HCT116 (cell line): ENCODE data around the gene EFR3B. TPM values are rescaled to one million over a fixed set of nuclear protein-coding genes. Genes with fewer than 3 reads are reported as not detected.

Experiments
- ATAC-seq: fragments of 200-7000 bp; cut with Tn5 transposase; 2 replicates; pipeline ENCODE4 v1.9.1; 2020; ENCODE audit warnings: mild to moderate bottlenecking, moderate library complexity
- BruUV-seq: library from RNA; stranded (reverse); fragments of 400-500 nt; replicated peaks from 2 replicates; lab custom pipeline; 2021; lab: Mats Ljungman, UMichigan
- CTCF ChIA-PET: fragments of 300-600 bp; sonication (Branson Sonifier 250); formaldehyde crosslinking; loops from one replicate; lab custom pipeline; 2021; ENCODE audit warnings: antibody characterized with exemption; lab: Charles Lee
- POLR2A ChIA-PET: fragments of 300-600, 350-600 bp; sonication (Branson Sonifier 250); formaldehyde crosslinking; loops from one replicate; lab custom pipeline; 2021; ENCODE audit warnings: antibody characterized with exemption; lab: Charles Lee
- RAD21 ChIA-PET, 2 experiments: fragments of 300-600 bp; sonication (Branson Sonifier 250); formaldehyde crosslinking; loops; one replicate each; lab custom pipeline; 2023; ENCODE audit warnings: low total read pairs in 2 of 2; ENCODE audit not compliant: uncharacterized antibody in 2 of 2, unreplicated experiment in 2 of 2, low non-redundant PET in 1 of 2; lab: Charles Lee
- DNase-seq: peaks from one replicate; pipeline ENCODE4 v3.0.0-alpha.2; 2010; ENCODE audit warnings: low read depth, low spot score
- H2AFZ ChIP-seq: fragments of 200-600 bp; shearing (Covaris generic), sonication (generic); 2 replicates; pipeline ENCODE4 v1.6.1; 2017; ENCODE audit warnings: low read depth, mixed run types, mixed read lengths, antibody characterized with exemption, low read length; ENCODE audit not compliant: poor library complexity, severe bottlenecking
- H3K27ac ChIP-seq: 2 replicates; pipeline ENCODE4 v1.5.1; 2012; ENCODE audit warnings: low read depth, low read length
- H3K27me3 ChIP-seq: fragments of 200-600 bp; sonication (generic); 2 replicates; pipeline ENCODE4 v1.6.1; 2016; ENCODE audit warnings: mixed run types, low read length, mixed read lengths; ENCODE audit not compliant: insufficient read depth
- H3K36me3 ChIP-seq, 2 experiments: fragments of 200-500 bp in 1 of 2; fragments of 200-600 bp in 1 of 2; sonication (Bioruptor generic) in 1 of 2; sonication (generic) in 1 of 2; 2 replicates each; pipeline versions ENCODE4 v1.5.1 to v1.6.1; 2014 to 2016; ENCODE audit warnings: low read length in 2 of 2, inconsistent platforms in 1 of 2, mixed read lengths in 1 of 2, mixed run types in 1 of 2; ENCODE audit not compliant: insufficient read depth in 2 of 2, control insufficient read depth in 1 of 2
- H3K4me1 ChIP-seq, 2 experiments: fragments of 200-600 bp in 1 of 2; sonication (generic) in 1 of 2; 2 replicates each; pipeline versions ENCODE4 v1.5.1 to v1.6.1; 2012 to 2017; ENCODE audit warnings: low read length in 2 of 2, inconsistent platforms in 1 of 2, mild to moderate bottlenecking in 1 of 2, mixed read lengths in 1 of 2, mixed run types in 1 of 2, moderate library complexity in 1 of 2; ENCODE audit not compliant: insufficient read depth in 2 of 2, control insufficient read depth in 1 of 2
- H3K4me2 ChIP-seq: fragments of 200-600 bp; sonication (generic); 2 replicates; pipeline ENCODE4 v1.6.1; 2017; ENCODE audit warnings: mixed run types, low read length, mixed read lengths
- H3K4me3 ChIP-seq, 2 experiments: fragments of 200-600 bp in 1 of 2; sonication (generic) in 1 of 2; replicated peaks in 1 of 2; 2 replicates each; pipeline ENCODE4 v1.5.1; 2011 to 2016; ENCODE audit warnings: low read length in 2 of 2, control low read depth in 1 of 2, low read depth in 1 of 2, mild to moderate bottlenecking in 1 of 2, mixed read lengths in 1 of 2, mixed run types in 1 of 2
- H3K79me2 ChIP-seq: fragments of 200-600 bp; sonication (generic); 2 replicates; pipeline ENCODE4 v1.6.1; 2017; ENCODE audit warnings: mild to moderate bottlenecking, mixed run types, low read length, moderate library complexity, mixed read lengths; ENCODE audit not compliant: insufficient read depth
- H3K9ac ChIP-seq: fragments of 200-600 bp; sonication (generic); 2 replicates; pipeline ENCODE4 v1.6.1; 2016; ENCODE audit warnings: low read length, mixed read lengths
- H3K9me2 ChIP-seq: fragments of 200-600 bp; sonication (generic), shearing (Covaris generic); 2 replicates; pipeline ENCODE4 v1.6.1; 2017; ENCODE audit warnings: mixed run types, mild to moderate bottlenecking, moderate library complexity; ENCODE audit not compliant: insufficient read depth
- H3K9me3 ChIP-seq, 2 experiments: fragments of 200-500 bp in 1 of 2; fragments of 200-600 bp in 1 of 2; sonication (Bioruptor generic) in 1 of 2; sonication (generic) in 1 of 2; 2 replicates each; pipeline ENCODE4 v1.6.1; 2014 to 2017; ENCODE audit warnings: low read length in 2 of 2, mixed read lengths in 2 of 2, inconsistent platforms in 1 of 2, low read depth in 1 of 2, mild to moderate bottlenecking in 1 of 2, mixed run types in 1 of 2, moderate library complexity in 1 of 2; ENCODE audit not compliant: control insufficient read depth in 1 of 2, insufficient read depth in 1 of 2
- H4K20me1 ChIP-seq: fragments of 200-600 bp; sonication (generic), shearing (Covaris generic); 2 replicates; pipeline ENCODE4 v1.6.1; 2017; ENCODE audit warnings: mixed run types, mild to moderate bottlenecking, moderate library complexity; ENCODE audit not compliant: insufficient read depth
- CBX3 ChIP-seq: IDR thresholded peaks from 2 replicates; pipeline ENCODE4 v1.6.1; 2012; ENCODE audit warnings: low read depth
- CTCF ChIP-seq, 3 experiments: fragments of 200-600 bp in 1 of 3; sonication (generic) in 1 of 3; IDR thresholded peaks in 2 of 3; conservative IDR thresholded peaks in 1 of 3; 2 replicates each; pipeline ENCODE4 v1.5.1; 2012 to 2017; ENCODE audit warnings: low read depth in 2 of 3, low read length in 2 of 3, antibody characterized with exemption in 1 of 3, borderline replicate concordance in 1 of 3, control low read depth in 1 of 3, mild to moderate bottlenecking in 1 of 3, mixed read lengths in 1 of 3, mixed run types in 1 of 3, moderate library complexity in 1 of 3; ENCODE audit not compliant: insufficient read depth in 1 of 3
- EGR1 ChIP-seq: IDR thresholded peaks from 2 replicates; pipeline ENCODE4 v1.6.1; 2012; ENCODE audit warnings: low read depth
- EZH2 ChIP-seq: fragments of 200-600 bp; sonication (generic); IDR thresholded peaks from 2 replicates; pipeline ENCODE4 v1.6.1; 2017; ENCODE audit warnings: antibody characterized with exemption, mixed run types
- EZH2phosphoT487 ChIP-seq: fragments of 200-600 bp; IDR thresholded peaks from 2 replicates; pipeline ENCODE4 v1.6.1; 2018; ENCODE audit warnings: antibody characterized with exemption, borderline replicate concordance
- FOSL1 ChIP-seq: IDR thresholded peaks from 2 replicates; pipeline ENCODE4 v1.6.1; 2012; ENCODE audit warnings: low read depth
- JUND ChIP-seq: IDR thresholded peaks from 2 replicates; pipeline ENCODE4 v1.6.1; 2012
- MAX ChIP-seq: IDR thresholded peaks from 2 replicates; pipeline ENCODE4 v1.6.1; 2012
- POLR2AphosphoS5 ChIP-seq: IDR thresholded peaks from 2 replicates; pipeline ENCODE4 v1.6.1; 2011; ENCODE audit warnings: mild to moderate bottlenecking, low read depth, low read length, moderate library complexity
- SP1 ChIP-seq: IDR thresholded peaks from 2 replicates; pipeline ENCODE4 v1.6.1; 2012; ENCODE audit warnings: low read depth
- SRF ChIP-seq: IDR thresholded peaks from 2 replicates; pipeline ENCODE4 v1.6.1; 2012; ENCODE audit warnings: low read depth
- YY1 ChIP-seq: IDR thresholded peaks from 2 replicates; pipeline ENCODE4 v1.6.1; 2011; ENCODE audit warnings: low read length, low read depth, moderate library complexity, mild to moderate bottlenecking; ENCODE audit not compliant: insufficient replicate concordance; ENCODE audit errors: extremely low read depth
- ZBTB33 ChIP-seq: IDR thresholded peaks from 2 replicates; pipeline ENCODE4 v1.6.1; 2011; ENCODE audit warnings: mild to moderate bottlenecking, low read length, moderate library complexity; ENCODE audit not compliant: insufficient replicate concordance; ENCODE audit errors: extremely low read depth
- intact Hi-C: fragments of 100-400 bp; cut with micrococcal nuclease; formaldehyde crosslinking; loops from 2 replicates; pipeline ENCODE4 v1.10.0; 2022
- total RNA-seq: library from RNA; stranded (reverse); gene quantifications from one replicate; pipeline ENCODE4 v1.2.1, GENCODE V29; 2021; ENCODE audit not compliant: unreplicated experiment

Gene EFR3B
- total RNA-seq, 1 experiment from 2014 or later = 0.96 TPM

- no peaks in the 10 kb centered on the region for H3K9me2 ChIP-seq
- H3K9ac ChIP-seq = no peak overlapping the region
- no peaks in the 10 kb centered on the region for H3K79me2 ChIP-seq
- peaks cover 0 to 3% of the 10 kb centered on the region in 2 experiments; a peak in 1 of 4 replicates for H3K4me1 ChIP-seq
- no peak overlapping the region for H2AFZ ChIP-seq
- H3K27ac ChIP-seq = no peak overlapping the region
- H3K9me3 ChIP-seq = no peaks in the 10 kb centered on the region
- ATAC-seq (no peak), DNase-seq (no peak)
- no peak overlapping the region for H3K4me3 ChIP-seq
- no peaks in the 10 kb centered on the region for H3K27me3 ChIP-seq
- BruUV-seq = no TSS peak
- H4K20me1 ChIP-seq = no peaks in the 10 kb centered on the region
- TF ChIP-seq SRF = no peak
- TF ChIP-seq ZBTB33 = no peak
- intact Hi-C loops = no loop called here
- POLR2A ChIA-PET = no interaction called here
- CTCF ChIA-PET = interaction anchor here (3.1 kb wide), 1 partner anchor 150 kb away, joined by 11 read pairs; no protein-coding TSS in a partner anchor
- RAD21 ChIA-PET = no interaction called here
- H3K4me2 ChIP-seq = no peak overlapping the region
- no peaks in the 10 kb centered on the region for H3K36me3 ChIP-seq
Observed at GRCh38 chr2:25125189-25125588, 83.3 kb downstream of the EFR3B start.

- Histone ChIP-seq H3K79me2 (no peaks in the 10 kb centered on the region), H2AFZ (no peak overlapping the region), H3K27me3 (no peaks in the 10 kb centered on the region), H3K9me2 (no peaks in the 10 kb centered on the region), H3K9ac (no peak overlapping the region), H3K4me2 (no peak overlapping the region), H3K36me3 (no peaks in the 10 kb centered on the region), H3K4me1 (peaks cover 0 to 3% of the 10 kb centered on the region in 2 experiments; a peak in 1 of 4 replicates), H3K4me3 (no peak overlapping the region), H4K20me1 (no peaks in the 10 kb centered on the region), H3K9me3 (no peaks in the 10 kb centered on the region), H3K27ac (no peak overlapping the region)
- no peak for ATAC-seq
- intact Hi-C loops = no loop called here
- POLR2A ChIA-PET = no interaction called here
- DNase-seq = no peak
- CTCF ChIA-PET = interaction anchor here (3.1 kb wide), 1 partner anchor 150 kb away, joined by 11 read pairs; no protein-coding TSS in a partner anchor
- no peak for TF ChIP-seq FOSL1
- TF ChIP-seq EZH2 = no peak
- TF ChIP-seq CTCF (IDR thresholded peaks at IDR 0.05 in 2 of 3, conservative IDR thresholded peaks at IDR 0.05 in 1 of 3; ENCODE audit: borderline replicate concordance in 1 of 3, insufficient read depth in 1 of 3, low read depth in 2 of 3, low read length in 2 of 3) = no peak
- no peak for TF ChIP-seq POLR2AphosphoS5
- no peak for TF ChIP-seq EGR1
- TF ChIP-seq SP1 = no peak
- TF ChIP-seq JUND = no peak
- TF ChIP-seq SRF = no peak
- no peak for TF ChIP-seq CBX3
- TF ChIP-seq EZH2phosphoT487 = no peak
- TF ChIP-seq MAX = no peak
- no peak for TF ChIP-seq YY1
- BruUV-seq = no TSS peak
- RAD21 ChIA-PET = no interaction called here
Observed at GRCh38 chr2:25125976-25126375, 84.1 kb downstream of the EFR3B start.
